ENCODE results near the gene KRTAP5-6.

Gene KRTAP5-6

GRCh38 chr11:1670905-1671371 lies 26.1 kb upstream of the KRTAP5-6 start:
- TF ChIP-seq SIN3A (IDR thresholded peaks at IDR 0.05; ENCODE audit: borderline replicate concordance, insufficient read depth, low read length) (no peak), POLR2AphosphoS5 (IDR thresholded peaks at IDR 0.05; ENCODE audit: low read depth, low read length) (no peak), FOXP2 (optimal IDR thresholded peaks at IDR 0.05; ENCODE audit: borderline replicate concordance, extremely low read depth, extremely low read length, insufficient read depth) (no peak), TAF1 (IDR thresholded peaks at IDR 0.05; ENCODE audit: borderline replicate concordance, insufficient read depth, low read length) (no peak)
- TF ChIP-seq, protein P1, sequence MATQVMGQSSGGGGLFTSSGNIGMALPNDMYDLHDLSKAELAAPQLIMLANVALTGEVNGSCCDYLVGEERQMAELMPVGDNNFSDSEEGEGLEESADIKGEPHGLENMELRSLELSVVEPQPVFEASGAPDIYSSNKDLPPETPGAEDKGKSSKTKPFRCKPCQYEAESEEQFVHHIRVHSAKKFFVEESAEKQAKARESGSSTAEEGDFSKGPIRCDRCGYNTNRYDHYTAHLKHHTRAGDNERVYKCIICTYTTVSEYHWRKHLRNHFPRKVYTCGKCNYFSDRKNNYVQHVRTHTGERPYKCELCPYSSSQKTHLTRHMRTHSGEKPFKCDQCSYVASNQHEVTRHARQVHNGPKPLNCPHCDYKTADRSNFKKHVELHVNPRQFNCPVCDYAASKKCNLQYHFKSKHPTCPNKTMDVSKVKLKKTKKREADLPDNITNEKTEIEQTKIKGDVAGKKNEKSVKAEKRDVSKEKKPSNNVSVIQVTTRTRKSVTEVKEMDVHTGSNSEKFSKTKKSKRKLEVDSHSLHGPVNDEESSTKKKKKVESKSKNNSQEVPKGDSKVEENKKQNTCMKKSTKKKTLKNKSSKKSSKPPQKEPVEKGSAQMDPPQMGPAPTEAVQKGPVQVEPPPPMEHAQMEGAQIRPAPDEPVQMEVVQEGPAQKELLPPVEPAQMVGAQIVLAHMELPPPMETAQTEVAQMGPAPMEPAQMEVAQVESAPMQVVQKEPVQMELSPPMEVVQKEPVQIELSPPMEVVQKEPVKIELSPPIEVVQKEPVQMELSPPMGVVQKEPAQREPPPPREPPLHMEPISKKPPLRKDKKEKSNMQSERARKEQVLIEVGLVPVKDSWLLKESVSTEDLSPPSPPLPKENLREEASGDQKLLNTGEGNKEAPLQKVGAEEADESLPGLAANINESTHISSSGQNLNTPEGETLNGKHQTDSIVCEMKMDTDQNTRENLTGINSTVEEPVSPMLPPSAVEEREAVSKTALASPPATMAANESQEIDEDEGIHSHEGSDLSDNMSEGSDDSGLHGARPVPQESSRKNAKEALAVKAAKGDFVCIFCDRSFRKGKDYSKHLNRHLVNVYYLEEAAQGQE (IDR thresholded peaks at IDR 0.05; ENCODE audit: insufficient read depth in 1 of 2, low read depth in 2 of 2, low read length in 2 of 2) = no peak

GRCh38 chr11:1671658-1672057 lies 25.3 kb upstream of the KRTAP5-6 start:
- TF ChIP-seq SIN3A (IDR thresholded peaks at IDR 0.05; ENCODE audit: borderline replicate concordance, insufficient read depth, low read length) (no peak), POLR2AphosphoS5 (IDR thresholded peaks at IDR 0.05; ENCODE audit: low read depth, low read length) (no peak)

DNA sequence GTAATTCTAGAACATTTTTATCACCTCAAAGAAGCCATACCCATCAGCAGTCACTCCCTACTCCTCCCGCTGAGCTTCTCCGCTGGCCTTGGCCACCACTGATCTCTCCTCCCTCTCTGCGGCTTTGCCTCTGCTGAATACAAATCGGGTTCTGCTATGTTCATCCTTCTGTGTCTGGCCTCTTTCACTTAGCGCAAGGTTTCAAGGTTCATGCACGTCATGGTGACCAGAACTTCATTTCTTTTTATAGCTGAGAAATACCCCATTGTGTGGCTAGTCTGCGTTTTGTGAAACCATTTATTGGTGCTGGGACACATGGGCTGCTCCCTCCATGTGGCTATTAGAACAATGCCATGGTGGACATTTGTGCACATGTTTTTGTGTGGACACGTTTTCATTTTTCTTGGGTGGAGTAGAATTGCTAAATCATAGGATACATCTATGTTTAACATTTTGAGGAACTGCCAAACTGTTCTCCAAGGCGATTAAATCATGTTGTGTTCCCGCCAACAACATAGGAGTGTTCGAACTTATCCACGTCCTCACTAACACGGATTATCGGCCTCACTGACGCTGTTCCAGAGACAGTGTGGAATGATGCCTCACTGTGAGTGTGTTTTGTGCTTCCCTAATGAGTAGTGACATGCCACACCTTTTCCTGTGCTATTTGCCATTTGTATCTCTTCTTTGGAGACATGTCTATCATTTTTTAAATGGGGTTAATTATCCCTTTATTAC lies 24.2 kb upstream of the KRTAP5-6 start:
- TF ChIP-seq SIN3A (IDR thresholded peaks at IDR 0.05; ENCODE audit: borderline replicate concordance, insufficient read depth, low read length) (no peak), POLR2AphosphoS5 (IDR thresholded peaks at IDR 0.05; ENCODE audit: low read depth, low read length) (no peak), TAF1 (IDR thresholded peaks at IDR 0.05; ENCODE audit: borderline replicate concordance, insufficient read depth, low read length) (no peak), FOXP2 (optimal IDR thresholded peaks at IDR 0.05; ENCODE audit: borderline replicate concordance, extremely low read depth, extremely low read length, insufficient read depth) (no peak)
- TF ChIP-seq, protein P1 (IDR thresholded peaks at IDR 0.05; ENCODE audit: insufficient read depth in 1 of 2, low read depth in 2 of 2, low read length in 2 of 2) = no peak

DNA sequence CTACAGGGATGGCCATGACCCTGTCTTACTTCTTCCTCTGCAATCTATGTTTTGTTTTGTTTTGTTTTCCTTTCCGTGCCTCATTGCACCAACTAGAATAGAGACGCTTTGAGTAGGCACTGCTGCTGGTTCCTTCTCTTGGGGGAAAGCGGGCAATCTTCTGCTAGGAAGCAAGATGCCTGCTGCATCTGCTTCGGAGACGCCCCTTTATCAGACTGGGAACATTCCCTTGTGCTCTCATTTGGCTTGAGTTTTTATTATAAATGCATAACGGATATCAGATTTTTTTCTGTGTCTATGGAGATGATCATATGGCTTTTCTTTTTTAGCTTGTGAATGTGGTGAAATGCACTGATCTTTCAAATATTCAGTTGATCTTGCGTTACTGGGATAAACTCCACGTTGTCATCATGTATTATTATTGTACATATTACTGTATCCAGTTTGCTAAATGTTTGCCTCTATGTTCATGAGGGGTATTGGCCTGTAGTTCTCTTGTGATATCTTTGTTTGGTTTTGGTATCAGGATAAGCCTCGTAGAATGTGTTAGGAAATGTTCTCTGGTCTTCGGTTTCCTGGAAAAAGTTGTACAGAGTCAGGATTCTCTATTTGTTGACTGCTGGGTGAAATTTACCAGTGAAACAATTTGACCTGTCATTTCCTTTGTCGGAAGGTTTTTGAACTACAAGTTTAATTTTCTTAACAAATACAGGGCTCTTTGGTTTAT lies 23.4 kb upstream of the KRTAP5-6 start:
- TF ChIP-seq FOXP2 (optimal IDR thresholded peaks at IDR 0.05; ENCODE audit: borderline replicate concordance, extremely low read depth, extremely low read length, insufficient read depth) (no peak), SIN3A (IDR thresholded peaks at IDR 0.05; ENCODE audit: borderline replicate concordance, insufficient read depth, low read length) (no peak), TAF1 (IDR thresholded peaks at IDR 0.05; ENCODE audit: borderline replicate concordance, insufficient read depth, low read length) (no peak), POLR2AphosphoS5 (IDR thresholded peaks at IDR 0.05; ENCODE audit: low read depth, low read length) (no peak)
- TF ChIP-seq, protein P1 (IDR thresholded peaks at IDR 0.05; ENCODE audit: insufficient read depth in 1 of 2, low read depth in 2 of 2, low read length in 2 of 2) = no peak

DNA sequence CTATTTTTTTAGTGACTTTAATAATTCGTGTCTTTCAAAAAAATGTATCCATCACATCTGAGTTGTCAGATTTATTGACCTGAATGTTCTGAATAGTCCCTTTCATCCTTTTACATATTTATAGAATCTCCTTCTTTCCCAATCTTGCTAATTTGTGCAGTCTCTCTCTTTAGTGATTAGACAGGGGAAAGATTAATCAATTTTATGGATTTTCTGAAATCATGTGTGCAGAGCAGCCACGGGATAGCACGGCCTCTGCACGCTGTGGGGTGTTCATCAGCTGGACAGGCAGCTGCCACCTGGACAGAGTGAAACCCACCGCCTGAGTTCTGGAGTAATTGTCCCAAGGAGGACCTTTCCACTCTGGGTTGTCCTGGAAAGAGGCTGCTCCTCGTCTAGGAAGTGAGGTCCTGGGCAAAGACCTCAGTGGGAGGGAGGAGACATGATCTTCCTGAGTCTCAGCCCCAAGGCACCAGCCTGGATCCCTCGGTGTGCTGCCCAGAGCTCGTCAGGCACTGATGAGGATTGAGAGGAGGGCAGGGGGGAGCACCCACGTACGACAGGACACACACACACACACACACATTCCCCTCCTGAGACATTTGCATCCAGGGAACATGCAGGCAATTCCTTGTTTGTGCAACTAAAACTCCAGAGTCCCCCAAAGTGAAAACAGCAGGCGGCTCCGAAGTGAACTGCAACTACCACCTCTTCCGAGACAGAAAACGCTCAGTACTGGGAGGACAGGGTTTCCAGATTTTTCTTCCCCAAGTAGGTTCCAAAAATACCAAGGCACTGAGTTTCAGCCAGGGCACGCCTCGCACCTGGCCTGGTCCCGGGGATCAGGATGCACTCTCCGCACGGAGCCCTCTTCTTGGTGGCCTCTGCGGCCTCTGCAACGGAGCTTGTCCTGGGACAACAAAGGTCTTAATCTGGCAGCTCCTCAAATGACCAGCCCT lies 22.5 kb upstream of the KRTAP5-6 start:
- TF ChIP-seq TAF1 (IDR thresholded peaks at IDR 0.05; ENCODE audit: borderline replicate concordance, insufficient read depth, low read length) (no peak), SIN3A (IDR thresholded peaks at IDR 0.05; ENCODE audit: borderline replicate concordance, insufficient read depth, low read length) (no peak), FOXP2 (optimal IDR thresholded peaks at IDR 0.05; ENCODE audit: borderline replicate concordance, extremely low read depth, extremely low read length, insufficient read depth) (no peak), POLR2AphosphoS5 (IDR thresholded peaks at IDR 0.05; ENCODE audit: low read depth, low read length) (no peak)
- TF ChIP-seq, protein P1 (IDR thresholded peaks at IDR 0.05; ENCODE audit: insufficient read depth in 1 of 2, low read depth in 2 of 2, low read length in 2 of 2) = no peak

Measured in PFSK-1 (cell line).